ENCODE data around the gene CIPC.
A peak's percentile ranks its signal among the peaks of the same experiment; 100 is the strongest.

CIPC gene, protein sequence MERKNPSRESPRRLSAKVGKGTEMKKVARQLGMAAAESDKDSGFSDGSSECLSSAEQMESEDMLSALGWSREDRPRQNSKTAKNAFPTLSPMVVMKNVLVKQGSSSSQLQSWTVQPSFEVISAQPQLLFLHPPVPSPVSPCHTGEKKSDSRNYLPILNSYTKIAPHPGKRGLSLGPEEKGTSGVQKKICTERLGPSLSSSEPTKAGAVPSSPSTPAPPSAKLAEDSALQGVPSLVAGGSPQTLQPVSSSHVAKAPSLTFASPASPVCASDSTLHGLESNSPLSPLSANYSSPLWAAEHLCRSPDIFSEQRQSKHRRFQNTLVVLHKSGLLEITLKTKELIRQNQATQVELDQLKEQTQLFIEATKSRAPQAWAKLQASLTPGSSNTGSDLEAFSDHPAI
- 15.1 to 23.9 reads per million in 2 experiments for total RNA-seq

DNA sequence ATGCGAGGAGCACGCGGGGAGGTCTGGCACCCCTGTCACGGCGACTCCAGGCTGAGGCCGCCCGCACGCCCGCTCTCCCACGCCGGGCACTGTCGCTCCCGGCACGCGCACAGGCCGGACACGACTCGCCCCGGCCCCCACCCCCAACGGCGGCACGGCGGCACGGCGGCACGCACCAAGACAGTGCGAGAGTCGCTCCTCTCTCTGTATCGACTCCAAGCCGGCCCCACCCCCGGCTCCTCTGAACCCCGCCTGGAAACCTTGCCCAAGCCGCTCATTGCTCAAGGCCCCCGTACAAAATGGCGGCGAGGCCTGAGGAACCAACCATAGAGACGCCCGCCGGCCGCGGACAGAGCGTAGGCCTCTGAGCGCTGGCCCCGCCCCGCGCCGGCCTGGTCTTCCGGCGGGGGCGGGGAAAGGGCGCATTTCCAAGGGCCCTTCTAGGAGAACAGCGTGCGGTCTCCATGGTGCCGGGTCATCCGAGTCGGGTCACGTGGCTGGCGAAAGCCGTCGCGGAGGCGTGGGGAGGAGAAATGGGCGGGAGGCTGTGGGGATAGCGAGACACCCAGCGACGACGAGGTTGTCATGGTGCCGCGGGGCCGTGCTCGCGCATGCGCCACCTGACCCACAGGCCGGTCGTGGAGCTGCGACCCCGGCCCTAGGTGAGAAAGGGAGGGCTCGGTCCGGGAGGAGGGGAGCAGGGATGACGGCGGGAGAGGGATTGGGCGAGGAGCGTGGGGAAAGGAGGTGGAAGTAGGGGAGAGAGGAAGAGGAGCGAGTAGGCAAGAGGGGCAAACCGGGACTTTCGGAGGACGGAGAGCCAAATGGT, at the start of gene CIPC:
Gene CIPC, plus strand, starts transcription at position 559 of the 829 bp plus-strand sequence. CDS start 7,451 bp downstream, outside the sequence.
- DNase-seq (ENCODE audit: low read depth): peak; percentile 99

DNA sequence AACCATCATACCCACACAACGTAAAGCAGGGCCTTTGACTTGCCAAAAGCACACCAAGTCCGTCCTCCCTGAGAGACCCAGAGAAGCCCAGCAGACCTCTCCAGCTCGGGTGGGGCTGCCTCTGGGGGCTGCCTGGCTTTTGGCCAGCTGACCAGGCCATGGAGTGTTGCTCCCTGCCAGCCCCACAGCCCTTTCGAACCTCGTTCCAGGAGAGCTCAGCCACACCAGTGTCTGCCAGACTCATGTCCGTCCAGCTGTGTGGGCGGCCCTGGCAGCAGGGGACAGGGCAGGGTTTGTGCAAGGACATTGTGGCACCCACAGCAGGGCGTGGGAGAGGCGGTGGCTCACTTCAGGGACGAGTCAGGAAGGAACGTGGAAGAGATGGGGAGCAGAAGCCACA, 46.9 kb upstream of the CIPC start:
- DNase-seq (ENCODE audit: low read depth): no peak

DNA sequence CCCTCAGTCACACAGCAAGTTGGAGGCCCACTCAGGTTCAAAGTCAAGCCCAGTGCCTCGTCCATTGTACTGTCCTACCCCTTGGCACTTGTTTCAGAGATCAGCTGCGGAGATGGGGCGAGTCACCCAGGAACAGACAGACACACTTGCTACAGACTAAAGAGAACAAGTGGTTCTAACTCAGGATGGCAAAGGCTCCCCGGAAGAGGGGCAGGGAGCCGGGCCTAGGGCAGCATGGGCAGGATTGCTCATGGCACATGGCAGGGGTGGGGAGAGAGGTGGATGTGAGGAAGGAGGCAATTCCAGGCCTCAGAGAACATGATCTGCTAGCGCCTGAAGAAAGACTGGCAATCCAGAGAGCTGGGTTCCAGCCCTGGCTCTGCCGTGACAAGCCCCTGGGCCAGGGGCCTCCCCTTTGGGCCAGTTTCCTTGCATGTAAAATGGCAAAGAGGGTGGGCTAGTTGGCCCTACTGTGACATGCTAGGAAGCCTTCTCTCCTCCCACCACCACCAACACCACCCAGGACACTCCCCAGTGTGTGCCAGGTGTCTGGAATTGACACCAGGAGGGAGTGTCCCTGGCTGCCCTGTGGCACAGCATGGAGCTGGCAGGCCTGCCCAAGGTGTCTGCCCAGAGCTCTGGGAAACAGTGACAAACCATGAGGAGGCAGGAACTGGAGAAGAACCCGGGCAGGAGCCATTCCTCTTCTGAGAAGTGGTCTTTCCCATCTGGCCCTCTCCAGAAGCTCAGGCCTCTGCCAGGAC, 45.6 kb upstream of the CIPC start:
- DNase-seq (ENCODE audit: low read depth): no peak

DNA sequence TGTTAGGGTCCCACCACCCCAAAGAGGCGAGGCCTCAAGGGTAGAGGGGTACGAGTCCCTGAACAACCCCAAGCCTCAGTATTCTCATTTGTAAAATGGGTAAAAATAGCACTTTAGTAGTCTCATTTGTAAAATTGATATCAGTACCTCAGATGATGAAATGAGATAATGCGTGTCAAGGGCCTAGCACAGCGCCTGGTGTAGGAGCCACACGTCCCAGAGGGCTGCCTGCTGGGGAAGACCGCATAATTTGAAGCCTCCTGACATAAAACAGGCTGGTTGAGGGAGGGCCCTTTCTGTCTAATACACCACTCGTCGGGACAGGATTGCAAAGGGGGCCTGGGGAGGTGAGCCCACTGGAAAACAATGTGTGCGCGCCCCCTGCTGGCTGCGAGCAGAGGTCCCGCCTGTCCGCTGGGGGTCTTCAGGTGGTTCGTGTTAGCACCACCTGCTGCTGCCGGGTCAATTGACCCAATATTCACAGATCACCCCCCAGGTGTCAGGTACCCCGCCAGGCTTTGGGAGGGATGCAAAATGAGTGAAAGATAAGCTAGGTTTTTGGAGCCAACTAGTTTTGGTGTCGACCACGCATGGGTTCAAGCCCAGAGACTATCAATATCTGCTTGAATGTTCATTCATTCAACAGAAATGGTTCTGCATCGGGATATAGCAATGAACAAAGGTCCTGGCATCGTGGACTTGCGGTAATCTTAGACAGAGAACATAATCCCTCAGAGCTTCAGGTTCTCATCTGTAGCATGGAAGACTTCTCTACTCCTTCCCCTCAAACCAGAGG, 44.8 kb upstream of the CIPC start:
- peak; percentile 62 for DNase-seq (ENCODE audit: low read depth)

DNA sequence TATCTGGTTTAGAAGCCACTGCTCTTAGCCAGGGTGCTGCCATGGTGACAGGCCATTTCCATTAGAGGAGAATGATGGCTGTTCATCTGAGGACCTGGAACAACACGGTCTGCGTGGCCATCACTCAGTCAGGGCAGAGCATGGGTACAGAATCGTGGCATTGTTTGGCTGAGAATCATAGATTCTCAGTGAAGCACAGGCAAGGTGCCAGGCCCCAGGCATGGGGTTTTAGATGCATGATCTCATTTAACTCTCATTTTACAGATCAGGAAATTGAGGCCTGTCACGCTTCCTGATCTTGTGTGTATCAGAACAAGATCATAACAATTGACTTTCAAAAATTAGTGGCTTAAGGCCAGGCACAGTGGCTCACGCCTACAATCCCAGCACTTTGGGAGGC, 42.8 kb upstream of the CIPC start:
- DNase-seq (ENCODE audit: low read depth): no peak

DNA sequence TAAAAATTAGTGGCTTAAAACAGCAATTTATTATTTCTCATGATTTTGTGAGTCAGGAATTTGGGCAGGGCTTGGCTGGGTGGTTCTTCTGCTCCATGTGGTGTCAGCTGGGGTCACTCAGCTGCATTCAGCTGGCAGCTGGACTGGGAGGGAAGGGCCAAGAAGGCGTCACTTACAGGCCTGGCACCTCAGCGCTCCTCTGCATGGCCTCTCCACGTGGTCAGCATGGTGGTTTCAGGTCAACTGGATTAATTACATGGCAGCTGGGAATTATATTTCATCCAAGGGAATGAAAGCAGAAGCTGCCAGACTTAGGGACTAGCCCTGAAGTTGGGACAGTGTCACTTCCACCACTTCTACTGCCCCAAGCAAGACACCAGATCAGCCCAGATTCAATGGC, 42.1 kb upstream of the CIPC start:
- no peak for DNase-seq (ENCODE audit: low read depth)

DNA sequence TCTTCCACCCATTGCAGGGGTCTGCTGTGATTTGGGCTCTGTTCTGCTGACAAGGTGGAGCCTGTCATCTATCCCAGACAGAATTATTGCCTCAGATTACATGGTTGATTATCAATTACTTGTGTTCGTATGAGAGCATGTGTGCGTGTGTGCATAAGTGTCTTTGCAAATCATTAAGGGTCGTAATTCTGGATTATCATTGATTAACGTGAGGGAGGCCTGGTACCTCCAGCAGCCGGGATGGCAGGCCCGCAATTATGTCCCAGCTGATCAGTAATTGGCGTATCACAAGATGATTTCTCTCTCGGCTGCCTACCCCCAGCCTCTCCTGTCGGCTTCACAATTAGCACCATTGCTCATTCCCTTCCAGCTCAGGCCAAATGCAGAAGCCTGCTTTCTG, 39.9 kb upstream of the CIPC start:
- no peak for DNase-seq (ENCODE audit: low read depth)

DNA sequence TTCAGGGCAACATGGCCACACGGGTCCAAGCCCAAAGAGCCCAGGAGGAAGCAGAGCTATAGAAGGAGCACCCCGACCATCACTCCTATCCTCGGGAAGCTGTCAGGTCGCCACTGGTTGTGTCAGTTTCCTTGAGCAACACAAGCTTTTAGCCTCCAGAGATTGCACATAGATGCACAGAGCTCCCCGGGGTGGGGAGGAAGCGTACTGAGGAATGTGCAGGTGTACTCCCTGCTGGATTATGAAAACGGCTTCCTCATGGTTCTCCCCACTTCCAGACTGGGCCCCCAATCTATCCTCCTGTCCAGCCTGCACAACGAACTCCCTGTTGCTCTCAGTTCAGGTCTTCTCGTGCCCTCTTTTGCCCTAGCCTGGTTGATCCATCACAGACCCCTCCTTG, 39.3 kb upstream of the CIPC start:
- DNase-seq (ENCODE audit: low read depth): no peak

DNA sequence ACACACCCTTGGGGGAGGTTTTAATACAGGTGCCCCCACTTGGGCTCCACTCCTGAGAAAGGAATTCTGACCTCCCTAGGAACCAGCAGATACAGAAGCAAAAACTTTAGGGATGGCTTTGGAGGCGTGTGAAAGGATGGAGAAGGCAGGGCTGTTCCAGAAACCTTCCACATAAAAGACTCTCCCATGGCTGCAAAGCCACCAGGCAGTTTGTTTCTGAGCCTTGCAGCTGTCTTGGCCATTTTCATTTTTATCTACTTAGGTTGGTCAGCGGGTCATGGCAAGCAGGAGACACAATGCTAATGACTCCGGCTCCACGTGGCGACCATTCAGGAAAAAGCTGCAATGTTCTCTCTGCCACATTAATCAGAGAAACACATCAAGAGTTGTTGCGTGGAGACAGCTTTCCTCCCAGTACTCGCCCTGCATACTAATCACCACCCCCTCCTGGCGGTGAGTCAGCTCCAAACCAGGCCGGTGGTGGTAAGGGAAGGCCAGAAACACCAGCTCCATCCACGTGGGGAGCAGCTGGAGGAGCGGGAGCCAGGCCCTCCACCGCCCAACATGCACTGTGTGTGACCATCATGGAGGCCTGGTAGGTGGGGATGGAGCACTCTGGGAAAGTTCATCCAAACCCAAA, 38.7 kb upstream of the CIPC start:
- peak; percentile 21 for DNase-seq (ENCODE audit: low read depth)

DNA sequence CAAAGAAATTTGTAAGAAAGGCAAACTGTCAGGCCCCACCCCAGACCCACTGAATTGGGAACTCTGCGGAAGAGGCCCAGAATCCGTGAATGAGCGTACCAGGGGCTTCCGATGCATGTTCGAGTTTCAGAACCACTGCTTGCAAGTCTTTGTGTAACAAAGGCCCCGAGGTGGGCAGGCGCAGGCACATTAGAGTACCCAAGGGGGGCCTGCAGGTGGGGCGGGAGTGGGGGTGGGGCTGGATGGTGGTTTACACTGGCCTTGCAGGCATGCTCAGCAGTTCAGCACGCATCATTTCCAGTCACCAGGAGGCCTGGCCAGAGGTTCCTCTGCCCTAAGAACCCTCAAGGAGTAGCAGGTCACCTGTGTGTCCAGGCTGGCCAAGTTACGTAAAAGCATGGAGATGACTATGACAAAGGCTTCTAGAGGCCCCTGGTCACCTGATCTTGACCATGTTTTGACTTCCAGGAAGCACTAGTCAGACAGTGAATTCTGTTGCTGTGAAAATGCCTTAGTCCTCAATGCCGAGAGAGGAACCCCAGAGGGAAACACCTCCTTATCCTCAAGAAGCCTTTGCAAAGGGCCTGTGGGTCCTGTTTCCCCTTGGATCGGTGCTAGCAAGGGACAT, 36.3 kb upstream of the CIPC start:
- no peak for DNase-seq (ENCODE audit: low read depth)

DNA sequence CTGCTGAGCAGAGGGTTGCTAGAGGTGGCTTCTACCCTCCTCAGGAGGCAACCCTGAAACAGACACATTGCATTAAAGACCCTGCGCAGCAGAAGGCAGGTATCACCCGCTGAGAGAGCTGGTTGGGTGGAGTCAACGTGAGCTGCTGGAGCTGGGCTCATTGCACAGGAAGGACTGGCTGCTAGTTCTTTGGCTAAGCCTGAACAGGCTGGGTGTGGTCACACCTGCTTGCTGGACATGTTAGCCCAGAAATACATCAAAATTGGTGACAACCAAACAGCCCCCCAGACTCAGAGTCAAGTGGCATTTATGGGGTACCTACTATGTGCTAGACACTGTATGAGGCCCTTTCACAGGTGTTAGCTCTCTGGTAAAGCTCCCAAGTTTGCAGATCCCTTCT, 35.8 kb upstream of the CIPC start:
- DNase-seq (ENCODE audit: low read depth): no peak

DNA sequence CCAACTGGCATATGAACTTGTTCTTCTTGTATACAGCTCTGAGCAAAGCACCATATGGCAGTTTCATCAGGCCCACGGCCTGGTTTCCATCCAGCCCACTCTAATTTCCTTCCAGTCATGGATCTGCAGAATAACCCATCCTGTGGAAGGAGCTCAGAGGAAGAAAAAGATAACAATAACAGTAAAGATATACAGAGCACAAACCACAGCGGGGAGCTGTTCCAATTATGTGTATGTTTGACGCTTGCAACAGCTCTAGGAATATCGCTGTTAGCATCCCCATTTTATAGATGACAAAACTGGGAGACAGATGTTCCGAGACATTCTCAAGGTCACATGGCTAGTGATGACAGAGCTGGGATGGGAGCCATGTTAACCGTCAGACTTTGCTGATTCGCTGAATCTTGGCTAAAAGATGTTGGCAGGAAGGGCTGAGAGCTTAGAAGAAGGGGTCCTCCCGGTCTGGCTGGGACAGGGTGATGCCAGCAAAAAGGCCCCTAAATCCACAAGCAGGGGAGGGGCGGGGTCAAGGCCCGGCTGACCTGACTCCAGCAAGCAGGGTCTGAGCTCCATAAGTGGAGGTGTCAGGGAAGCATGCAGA, 34.4 kb upstream of the CIPC start:
- no peak for DNase-seq (ENCODE audit: low read depth)

DNA sequence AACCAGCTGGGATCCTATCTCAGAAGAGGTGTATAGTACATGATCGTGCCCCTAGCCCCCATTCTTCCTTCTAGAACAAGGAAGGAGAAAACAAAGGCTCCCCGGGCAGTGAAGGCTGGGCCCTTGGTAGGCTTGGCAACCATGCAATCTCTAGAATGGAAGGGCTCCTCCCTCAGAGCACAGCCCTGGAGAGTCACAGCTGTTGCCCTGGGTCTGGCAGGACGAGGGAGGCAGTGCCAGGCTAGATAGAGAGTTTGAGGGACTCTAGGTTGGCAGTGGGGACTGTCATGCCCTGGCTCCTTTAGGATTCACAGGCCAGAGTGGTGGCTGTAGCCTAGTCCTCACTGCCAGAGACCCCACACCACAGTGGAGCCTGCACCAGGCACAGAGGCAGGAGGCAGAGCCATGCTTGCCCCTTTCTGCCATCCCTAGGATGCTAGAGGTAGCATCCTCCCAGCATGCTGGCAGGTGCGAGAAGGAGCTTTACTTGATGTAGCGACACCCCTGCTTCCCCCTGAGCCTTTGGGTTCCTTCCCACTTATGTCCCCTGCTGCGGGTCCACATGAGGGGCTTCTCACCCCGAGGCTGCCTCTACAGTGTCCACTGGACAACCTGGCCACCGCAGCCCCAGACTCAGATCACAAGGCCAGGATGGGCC, 33.4 kb upstream of the CIPC start:
- DNase-seq (ENCODE audit: low read depth): no peak

DNA sequence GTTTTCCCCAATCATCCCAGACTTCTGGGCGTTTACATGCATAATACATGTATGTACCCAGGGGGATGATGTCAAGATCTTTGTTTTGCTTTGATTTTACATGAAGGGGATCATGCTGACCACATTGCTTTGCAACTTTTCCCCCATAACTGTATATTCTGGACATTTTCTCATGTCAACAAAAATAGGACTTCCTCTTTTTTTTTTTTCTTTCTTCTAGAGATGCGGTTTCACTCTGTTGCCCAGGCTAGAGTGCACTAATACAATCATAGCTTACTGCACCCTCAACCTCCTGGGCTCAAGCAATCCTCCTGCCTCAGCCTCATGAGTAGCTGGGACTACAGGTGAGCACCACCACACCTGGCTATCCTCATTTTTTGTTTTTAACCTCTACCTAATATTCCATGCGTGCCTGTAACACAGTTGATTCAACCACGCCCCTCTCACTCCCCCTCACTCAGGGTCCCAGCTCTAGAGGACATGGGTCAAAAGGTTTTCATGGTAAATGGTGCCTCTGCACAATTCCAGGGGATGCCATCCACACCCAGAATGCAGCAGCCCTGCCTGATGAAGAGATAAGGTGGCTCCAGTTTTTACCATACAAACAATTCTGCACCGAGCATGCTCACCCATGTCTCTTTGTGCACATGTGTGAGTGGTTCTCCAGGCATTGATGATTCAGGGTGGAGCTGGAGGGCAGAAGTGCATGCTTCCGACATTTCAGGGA, 32.0 kb upstream of the CIPC start:
- DNase-seq (ENCODE audit: low read depth): no peak

DNA sequence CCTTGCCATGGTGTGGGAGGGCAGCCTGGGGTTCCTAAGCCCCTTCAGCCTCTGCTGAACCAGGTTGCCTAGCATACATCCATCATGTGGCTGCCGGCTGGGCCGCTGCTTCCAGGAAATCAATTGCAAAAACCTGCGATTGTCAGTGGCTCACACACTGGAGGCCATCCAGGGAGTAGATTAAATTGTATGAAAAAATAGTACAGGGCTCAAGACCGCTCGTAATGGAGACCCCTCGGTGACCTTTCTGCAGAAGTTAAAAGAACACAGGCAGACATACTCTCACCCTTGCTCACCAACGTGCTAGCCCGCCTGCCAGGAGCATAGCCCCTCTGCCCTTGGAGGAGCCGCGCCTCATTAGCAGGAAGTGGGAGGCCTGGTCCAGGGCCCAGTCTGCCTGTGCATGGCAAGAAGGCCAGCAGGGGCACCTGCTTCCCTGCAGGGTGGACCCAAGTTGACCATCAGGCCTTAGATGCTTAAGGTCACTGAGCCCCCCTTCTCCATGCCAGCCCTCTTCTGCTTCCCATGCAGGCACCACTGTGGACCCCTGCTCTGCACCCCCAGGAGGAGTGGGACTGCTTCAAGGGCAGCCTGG, 31.4 kb upstream of the CIPC start:
- no peak for DNase-seq (ENCODE audit: low read depth)

DNA sequence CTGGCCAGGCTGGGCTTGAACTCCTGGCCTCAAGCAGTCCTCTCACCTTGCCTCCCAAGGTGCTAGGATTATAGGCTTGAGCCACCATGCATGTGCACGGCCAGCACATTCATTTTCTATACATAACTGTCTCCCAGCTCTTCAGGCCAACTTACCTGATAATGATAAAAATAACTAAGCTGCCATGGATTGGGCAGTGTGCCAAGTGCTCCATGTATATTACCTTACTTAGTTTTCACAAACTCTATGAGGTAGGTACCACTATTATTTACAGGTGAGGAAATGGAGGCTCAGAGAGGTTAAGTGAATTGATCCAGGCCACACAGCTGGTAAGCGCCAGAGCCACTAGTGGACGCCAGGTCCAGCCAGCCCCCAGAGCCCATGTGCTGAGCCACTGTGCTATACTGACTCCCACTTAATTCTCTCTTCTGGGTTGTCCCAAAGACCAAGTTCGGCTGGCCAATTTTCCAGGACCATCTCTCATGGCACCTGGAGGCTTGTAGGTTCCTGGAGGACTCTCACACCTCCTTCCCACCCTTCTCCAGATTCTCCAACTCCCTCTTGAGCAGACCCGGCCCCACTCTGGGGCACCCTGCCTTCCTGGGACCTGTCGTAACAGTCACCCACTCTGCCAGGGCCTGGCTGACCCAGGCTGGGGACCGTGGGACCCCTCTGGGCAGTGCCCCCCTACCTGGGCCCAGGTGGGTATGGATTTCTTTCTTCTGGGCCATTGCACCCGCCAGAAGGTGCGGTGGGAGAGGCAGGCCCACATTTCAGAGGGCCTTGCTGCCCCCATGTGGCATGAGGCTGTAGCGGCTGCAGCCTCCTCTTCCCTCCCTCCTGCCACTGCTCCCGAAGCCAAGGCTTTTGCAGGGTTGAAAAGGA, 30.2 kb upstream of the CIPC start:
- DNase-seq (ENCODE audit: low read depth): peak; percentile 41

DNA sequence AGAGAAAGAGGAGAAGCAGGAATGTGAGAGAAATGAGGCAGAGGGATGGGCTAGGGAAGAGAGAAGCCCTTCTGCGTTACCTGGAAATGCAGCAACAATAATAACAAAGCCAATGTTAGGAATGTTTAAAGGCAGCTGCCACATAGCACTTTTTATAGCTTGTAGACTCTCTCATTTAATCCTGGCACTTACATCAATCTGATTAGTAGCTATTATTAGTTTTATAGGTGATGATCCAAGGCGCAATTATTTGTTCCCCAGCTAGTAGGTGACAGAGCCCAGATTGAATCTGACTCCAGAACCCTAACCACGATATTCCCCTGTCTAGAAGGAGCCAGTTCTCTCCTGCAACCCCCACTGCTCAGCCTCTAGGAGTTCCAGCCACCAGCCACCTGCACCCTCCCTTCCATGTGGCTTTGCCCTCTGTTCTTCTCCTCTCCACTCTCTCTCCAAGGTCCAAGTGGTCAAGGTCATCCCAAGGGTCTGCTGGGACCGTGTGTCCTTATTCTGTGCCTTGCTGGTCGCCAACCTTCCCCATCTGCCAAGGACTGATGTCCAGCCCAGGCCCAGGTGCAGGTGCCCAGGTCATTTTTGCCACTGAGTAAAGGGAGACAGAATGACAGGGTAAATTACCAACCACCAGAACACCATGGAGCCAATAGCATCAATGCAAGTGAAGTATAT, 29.4 kb upstream of the CIPC start:
- DNase-seq (ENCODE audit: low read depth): no peak

All from T follicular helper cell (primary cell).